ENCODE results near the gene ELANE.

DNA sequence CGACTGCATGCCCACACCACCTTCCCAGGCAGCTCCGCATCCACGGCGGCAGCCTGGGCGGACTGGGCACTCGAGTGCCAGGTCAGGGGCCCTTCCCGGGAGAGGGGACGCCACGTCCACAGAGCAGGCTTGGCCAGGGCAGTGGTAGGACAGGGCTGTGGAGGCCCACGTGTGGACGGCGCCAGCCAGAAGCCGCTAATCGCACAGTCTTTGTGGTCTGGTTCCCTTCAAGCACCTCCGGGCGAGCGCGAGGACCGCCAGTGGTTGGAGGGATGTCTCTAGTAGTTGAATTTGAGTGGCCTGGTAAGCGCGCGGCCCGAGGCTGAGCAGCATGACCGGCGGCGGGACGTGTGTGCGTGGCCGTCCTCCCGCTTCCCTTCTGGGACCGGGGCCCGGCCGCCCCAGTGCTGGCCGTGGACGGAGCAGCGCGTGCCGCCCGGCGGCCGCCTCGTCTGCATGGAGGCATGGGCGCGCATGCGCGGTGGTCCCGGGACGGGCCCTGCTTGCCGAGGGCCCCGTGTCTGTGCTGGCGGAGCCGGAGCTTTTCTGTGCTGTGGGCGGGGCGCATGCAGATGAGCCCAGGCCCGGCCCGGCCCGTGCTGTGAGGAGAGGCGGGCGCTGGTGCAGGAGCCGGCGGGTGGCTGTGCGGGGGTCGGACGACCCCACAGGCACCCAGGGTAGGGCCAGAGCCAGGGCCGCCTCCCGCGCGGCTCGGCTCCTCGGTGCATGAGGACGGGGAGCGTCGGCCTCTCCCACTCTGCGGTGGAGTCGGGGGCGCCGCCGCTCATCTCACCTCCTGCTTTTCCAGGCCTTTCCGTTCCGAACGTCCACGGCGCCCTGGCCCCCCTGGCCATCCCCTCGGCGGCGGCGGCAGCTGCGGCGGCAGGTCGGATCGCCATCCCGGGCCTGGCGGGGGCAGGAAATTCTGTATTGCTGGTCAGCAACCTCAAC is 46.2 kb upstream of the ELANE start:
- no peak for TF ChIP-seq POLR2A (IDR thresholded peaks at IDR 0.05)
- TF ChIP-seq, protein P1, sequence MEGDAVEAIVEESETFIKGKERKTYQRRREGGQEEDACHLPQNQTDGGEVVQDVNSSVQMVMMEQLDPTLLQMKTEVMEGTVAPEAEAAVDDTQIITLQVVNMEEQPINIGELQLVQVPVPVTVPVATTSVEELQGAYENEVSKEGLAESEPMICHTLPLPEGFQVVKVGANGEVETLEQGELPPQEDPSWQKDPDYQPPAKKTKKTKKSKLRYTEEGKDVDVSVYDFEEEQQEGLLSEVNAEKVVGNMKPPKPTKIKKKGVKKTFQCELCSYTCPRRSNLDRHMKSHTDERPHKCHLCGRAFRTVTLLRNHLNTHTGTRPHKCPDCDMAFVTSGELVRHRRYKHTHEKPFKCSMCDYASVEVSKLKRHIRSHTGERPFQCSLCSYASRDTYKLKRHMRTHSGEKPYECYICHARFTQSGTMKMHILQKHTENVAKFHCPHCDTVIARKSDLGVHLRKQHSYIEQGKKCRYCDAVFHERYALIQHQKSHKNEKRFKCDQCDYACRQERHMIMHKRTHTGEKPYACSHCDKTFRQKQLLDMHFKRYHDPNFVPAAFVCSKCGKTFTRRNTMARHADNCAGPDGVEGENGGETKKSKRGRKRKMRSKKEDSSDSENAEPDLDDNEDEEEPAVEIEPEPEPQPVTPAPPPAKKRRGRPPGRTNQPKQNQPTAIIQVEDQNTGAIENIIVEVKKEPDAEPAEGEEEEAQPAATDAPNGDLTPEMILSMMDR (IDR thresholded peaks at IDR 0.05) = no peak

All from thyroid gland (tissue), 4 donors.